Activated T-cell treated with anti-CD3 and anti-CD28 coated beads for 1 hour (primary cell): Measurements from ENCODE around the gene HOXA9.

Experiments used
- DNase-seq: peaks from one replicate; pipeline ENCODE4 v3.0.0-alpha.2; 2020; ENCODE audit warnings: low read depth

HOXA9 gene

DNA sequence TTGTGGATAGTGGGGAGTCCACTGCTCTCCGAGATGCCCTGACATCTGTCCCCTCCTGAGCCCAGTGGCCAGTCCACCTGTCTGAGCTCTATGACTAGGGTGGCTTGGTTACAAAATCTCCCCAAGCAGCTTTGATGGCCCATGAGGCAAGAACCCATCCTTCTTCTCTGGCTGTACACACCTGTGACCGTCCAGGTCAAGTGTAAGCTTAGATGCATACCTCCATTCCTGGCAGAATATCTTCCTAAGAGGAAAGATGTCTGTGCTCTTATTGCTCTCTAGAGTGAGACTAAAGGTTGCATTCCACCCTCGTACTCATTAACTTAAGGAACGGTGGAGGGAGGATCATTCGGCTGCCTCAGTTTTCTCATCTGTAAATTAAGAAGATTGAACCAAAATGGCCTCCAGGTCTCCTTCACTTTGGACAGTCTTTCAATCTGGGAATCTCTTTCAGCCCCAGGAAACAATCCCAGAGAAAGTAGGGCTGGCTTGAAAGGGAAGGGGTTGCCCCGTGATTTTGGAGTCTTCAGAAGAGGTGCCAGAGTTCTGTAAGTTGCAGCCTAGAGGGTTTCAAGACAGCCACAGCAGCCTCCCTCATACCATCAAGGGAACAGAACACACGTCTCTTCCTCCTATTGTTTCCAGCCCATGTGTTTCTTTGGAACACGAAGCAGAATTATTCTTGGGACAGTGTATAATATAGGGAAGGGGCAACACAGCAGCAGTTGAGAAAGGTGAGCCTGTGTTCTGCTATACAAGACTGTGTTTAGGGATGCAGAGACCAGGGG lies 40.2 kb downstream of the HOXA9 start:
- DNase-seq: no peak

- no peak for DNase-seq
Measured at GRCh38 chr7:27124096-27124901, 41.0 kb downstream of the HOXA9 start.

- no peak for DNase-seq
Measured at GRCh38 chr7:27123477-27124053, 41.8 kb downstream of the HOXA9 start.

GRCh38 chr7:27123007-27123476 lies 42.3 kb downstream of the HOXA9 start:
- DNase-seq: no peak

DNA sequence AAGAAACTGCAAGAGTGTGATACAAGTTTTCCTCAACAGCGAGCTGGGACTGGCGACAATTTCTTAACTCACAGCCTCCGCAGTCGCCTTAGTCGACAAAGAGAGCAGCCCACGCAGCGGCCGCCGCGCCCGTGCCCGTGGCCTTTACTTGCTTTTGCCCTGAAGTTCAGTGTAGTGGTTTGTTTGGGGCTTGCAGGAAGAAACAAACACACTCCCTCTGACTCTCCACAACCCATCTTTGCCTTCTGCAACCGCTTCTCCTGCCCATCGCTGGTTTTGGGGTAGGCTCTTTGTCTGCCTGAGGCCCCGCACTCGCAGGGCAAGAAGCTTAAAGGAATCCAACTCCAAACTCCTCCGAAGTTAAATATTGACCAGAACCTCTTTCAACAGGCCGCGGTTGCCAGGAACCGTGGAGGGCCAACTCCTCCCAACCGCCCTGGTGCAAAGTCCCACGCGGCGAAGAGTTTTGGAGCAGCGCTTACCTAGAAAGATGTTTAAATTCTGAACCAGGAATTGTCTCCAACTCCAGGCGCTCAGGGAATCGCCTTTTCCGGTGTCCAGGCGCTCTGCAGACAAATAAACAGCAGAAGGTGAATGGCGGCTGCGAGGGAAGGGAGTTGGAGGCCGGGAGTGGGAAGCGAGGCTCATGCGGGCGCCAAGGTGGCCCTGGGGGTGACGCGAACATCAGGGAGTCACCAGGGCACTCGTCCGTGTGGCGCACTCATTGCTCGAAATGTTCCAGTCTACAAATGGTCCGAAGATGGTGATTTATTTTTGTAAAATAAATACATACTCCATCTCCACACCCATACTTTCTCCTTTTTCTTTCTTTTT lies 43.0 kb downstream of the HOXA9 start:
- DNase-seq: no peak

DNA sequence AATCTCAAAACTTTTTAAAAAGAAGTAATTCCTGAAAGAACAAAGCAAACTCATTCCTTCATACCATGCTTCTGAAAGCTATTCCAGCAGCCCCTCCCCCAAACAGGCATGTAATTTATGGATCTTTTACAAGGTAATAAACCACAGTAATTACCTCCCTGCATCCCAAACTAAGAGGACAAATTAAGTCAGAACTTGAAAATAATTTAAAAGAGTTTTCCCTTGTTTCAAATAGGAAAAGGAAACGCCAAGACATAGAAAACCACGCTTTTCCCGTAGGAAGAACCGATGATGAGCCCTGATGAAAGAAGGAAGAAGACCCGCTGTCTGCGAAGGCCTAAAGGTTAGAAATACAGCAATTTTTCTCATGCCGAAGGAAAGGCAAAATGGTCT lies 43.7 kb downstream of the HOXA9 start:
- no peak for DNase-seq

- no peak for DNase-seq
Measured at GRCh38 chr7:27119412-27119911, 45.9 kb downstream of the HOXA9 start.

GRCh38 chr7:27118580-27118979 lies 46.8 kb downstream of the HOXA9 start:
- DNase-seq: no peak

GRCh38 chr7:27117887-27118491 lies 47.3 kb downstream of the HOXA9 start:
- DNase-seq: no peak

GRCh38 chr7:27116962-27117886 lies 48.1 kb downstream of the HOXA9 start:
- DNase-seq: no peak

- DNase-seq: no peak
Measured at GRCh38 chr7:27116031-27116961, 49.0 kb downstream of the HOXA9 start.

DNA sequence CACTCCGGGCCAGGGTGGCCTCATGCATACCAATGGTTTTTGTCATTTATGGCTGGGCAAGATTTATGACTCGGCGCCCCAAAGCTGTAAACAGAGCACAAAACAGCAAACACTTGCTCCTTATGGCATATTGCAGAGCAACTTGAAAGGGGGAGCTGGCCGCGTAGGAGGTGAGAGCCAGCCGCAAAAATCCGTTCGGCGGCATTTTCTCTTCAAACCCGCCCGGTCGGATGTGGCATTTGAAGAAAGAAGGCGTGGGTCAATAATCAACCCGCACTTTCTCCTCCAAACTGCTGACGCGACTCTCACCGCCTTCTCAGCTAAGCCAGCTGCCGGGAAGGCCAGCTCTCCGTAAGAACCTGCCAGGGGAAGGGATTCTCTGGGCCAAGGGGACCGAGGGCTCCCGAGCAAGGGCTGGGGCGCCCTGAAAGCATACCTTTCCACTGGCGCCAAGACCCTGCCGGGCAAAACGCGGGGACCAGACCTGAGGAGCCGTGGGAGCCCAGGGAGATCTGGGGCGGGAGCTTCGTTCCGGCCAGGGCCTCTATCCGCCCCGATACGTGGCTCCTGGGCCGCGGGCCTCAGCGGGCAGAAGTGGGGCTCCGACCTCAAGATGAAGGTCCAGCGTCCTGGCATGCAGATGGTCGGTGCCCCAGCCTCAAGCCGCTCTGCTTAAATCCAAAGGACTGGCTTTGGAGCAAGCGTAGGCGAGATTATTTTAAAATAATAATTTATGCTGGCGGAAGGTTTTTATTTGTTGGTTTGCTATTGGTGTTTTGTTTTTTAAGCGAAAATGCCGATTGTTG lies 49.9 kb downstream of the HOXA9 start:
- DNase-seq: no peak

DNA sequence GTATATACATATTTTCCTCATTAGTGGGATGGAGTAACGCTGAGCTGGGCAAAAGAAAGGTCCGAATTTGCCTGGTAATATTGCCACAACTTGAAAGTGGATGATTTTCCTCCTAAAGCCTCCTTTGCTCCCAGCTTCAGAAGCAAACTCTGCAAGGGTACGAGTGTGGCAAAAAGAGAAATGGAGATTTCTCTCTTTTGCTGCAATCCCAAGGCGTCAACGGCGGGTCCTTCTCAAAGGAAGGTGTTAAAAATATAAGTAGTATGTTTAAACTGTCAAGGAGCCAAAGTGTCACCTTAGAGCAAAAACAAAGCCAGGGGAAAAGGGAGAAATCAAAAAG lies 50.5 kb downstream of the HOXA9 start:
- DNase-seq: no peak

GRCh38 chr7:27113991-27114769 lies 51.2 kb downstream of the HOXA9 start:
- DNase-seq: no peak

DNA sequence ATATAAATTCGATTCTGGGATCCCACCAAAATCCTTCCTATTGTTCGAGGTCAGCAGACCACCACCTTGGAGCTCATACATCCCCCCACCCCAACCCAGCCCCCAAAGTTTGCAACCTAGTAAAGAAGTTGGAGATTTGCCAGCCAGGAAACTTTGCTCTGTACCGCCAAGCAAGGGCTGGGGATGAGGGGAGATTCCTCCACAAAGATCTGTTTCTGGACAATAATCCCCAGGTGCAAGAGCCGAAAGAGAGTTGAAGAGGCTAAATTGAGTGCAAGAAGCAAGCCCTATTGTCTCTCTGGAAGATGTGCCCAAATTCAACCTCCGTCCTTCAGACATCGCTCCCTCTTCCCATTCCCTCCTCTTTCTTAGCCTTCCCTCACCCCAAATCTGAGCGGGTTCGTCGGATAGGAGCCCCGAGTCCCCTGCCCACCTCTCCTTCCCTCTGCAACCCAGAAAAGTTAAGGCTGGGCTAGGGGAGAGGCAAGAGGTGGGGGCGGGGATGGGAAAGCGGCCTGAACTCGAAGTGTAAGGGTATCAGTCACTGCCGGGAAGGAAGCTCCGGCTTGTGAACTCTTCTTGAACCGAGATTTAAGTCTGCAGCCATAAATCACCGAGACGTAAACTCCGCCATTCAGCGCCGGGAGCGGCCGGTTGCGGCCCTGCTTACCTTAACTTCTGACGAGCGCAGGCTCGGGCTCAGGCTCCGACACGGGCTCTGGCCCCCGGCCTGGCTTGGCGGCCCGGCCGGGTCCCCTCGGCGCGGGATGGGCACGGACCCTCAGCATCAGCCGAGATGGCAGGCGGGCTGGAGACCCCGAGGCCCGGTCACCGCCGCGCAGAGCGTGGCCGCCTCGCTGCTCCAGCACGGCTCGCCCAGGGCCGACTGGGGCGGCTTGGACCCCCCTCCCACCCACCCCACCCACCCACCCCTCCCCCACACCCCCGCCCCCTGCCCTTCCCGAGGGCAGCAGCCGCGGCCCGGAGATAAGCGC lies 52.1 kb downstream of the HOXA9 start:
- DNase-seq: no peak
